22Rv1 (cell line): ENCODE data around the gene SPATS2L.

Source experiments
- CTCF ChIP-seq: fragments of 450-650 bp; IDR thresholded peaks from 2 replicates; pipeline ENCODE4 v1.5.1; 2017; ENCODE audit warnings: mild to moderate bottlenecking
- ZFX ChIP-seq: fragments of 450-650 bp; IDR thresholded peaks from 2 replicates; pipeline ENCODE4 v1.6.1; 2017; ENCODE audit warnings: antibody characterized with exemption, borderline replicate concordance

DNA sequence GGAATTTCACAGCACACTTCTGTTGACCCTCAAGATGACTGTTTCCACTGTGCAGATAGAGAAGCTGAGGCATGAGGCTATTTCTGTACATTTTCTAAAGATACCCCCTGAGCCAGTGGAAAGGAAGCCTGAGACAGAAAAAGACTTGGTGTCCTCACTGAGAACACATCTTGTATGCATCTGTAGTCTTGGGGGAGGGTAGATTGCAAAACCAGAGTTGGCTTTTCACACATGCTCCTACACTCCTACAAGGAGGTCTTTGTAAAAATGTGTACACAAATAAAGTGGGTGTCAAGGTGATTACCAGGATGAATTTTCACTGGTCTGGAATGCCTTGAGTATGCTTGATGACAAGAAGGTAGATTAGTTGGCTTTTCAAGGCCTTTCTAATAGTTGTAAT, 105.3 kb downstream of the SPATS2L start:
- TF ChIP-seq CTCF, result no peak
- no peak for TF ChIP-seq ZFX
